Adrenal gland (tissue), 12 donors: ENCODE measurements around the gene BLNK. TPM values are rescaled to one million over a fixed set of nuclear protein-coding genes. Genes with fewer than 3 reads are reported as not detected.

Source experiments
- DNase-seq, 7 donors: peaks; one replicate each; pipeline ENCODE4 v3.0.0-alpha.2; 2019 to 2020
- H3K27ac ChIP-seq, 5 donors: fragments of 200-600 bp; sonication (generic) in 4 of 5; 1 replicate in 3 of 5; 2 replicates in 2 of 5; pipeline versions ENCODE4 v1.5.1 to v1.8.0; 2016 to 2020; ENCODE audit warnings: mild to moderate bottlenecking in 1 of 5
- H3K27me3 ChIP-seq: fragments of 200-600 bp; 2 replicates; pipeline ENCODE4 v1.8.0; 2021
- H3K36me3 ChIP-seq, 2 donors: fragments of 200-600 bp; replicated peaks in 1 of 2; 1 replicate in 1 of 2; 2 replicates in 1 of 2; pipeline versions ENCODE4 v1.5.1 to v1.8.0; 2018 to 2022
- H3K4me1 ChIP-seq, 2 donors: fragments of 200-600 bp; replicated peaks in 1 of 2; 1 replicate in 1 of 2; 2 replicates in 1 of 2; pipeline versions ENCODE4 v1.5.1 to v1.8.0; 2018 to 2021
- H3K4me3 ChIP-seq, 4 donors: fragments of 200-600 bp; sonication (generic) in 3 of 4; one replicate each; pipeline ENCODE4 v1.5.1; 2016 to 2018
- H3K9me3 ChIP-seq, 3 donors: fragments of 200-600 bp; sonication (generic) in 1 of 3; replicated peaks in 1 of 3; 1 replicate in 2 of 3; 2 replicates in 1 of 3; pipeline versions ENCODE4 v1.5.1 to v1.8.0; 2016 to 2021
- CTCF ChIP-seq, 6 experiments: fragments of 450-650 bp in 4 of 6; fragments of 200-600 bp in 2 of 6; sonication (generic) in 1 of 6; IDR thresholded peaks; 1 replicate in 5 of 6; 2 replicates in 1 of 6; pipeline versions ENCODE4 v1.5.1 to v1.8.0; 2016 to 2021; ENCODE audit warnings: antibody characterized with exemption in 6 of 6, mild to moderate bottlenecking in 2 of 6, moderate library complexity in 1 of 6
- POLR2A ChIP-seq, 2 donors: fragments of 450-650 bp; IDR thresholded peaks; one replicate each; pipeline ENCODE4 v1.6.1; 2017; ENCODE audit warnings: antibody characterized with exemption in 2 of 2, mild to moderate bottlenecking in 2 of 2, moderate library complexity in 1 of 2
- WGBS, 4 donors: extraction: QIAGEN DNeasy Blood & Tissue Kit in 2 of 4; methylation state at CpG; one replicate each; pipeline versions ENCODE4 v1.1.5 to v1.1.7; 2013 to 2017; 5-methylcytosine and 5-hydroxymethylcytosine counted together
- intact Hi-C, 2 donors: fragments of 100-400 bp; cut with DNase I; formaldehyde crosslinking; loops; one replicate each; pipeline versions ENCODE4 v1.14.1 to v1.15.0; 2022 to 2023
- polyA plus RNA-seq, 3 donors: library from polyadenylated mRNA; stranded (reverse); fragments of 200-250 nt in 2 of 3; fragments of 350-450 nt in 1 of 3; fragmentation: Illumina TruSeq in 1 of 3; extraction: RNeasy Lipid Tissue Mini Kit (QIAGEN cat#74804) in 1 of 3; gene quantifications; one replicate each; pipeline ENCODE4 v1.2.3, GENCODE V29; 2013 to 2014
- total RNA-seq, 9 donors: library from RNA; depleted of rRNA in 4 of 9; stranded (reverse); fragments of >200 nt in 4 of 9; fragments of 120-200 nt in 1 of 9; fragmentation: NEBNext Ultra II Directional in 1 of 9; extraction: Animal tissue kit (Norgen Biotek cat#: 25700) in 1 of 9; gene quantifications; one replicate each; pipeline versions ENCODE4 v1.1.0 to v1.2.4, GENCODE V29; 2013 to 2023
- donor health status: healthy with polysubstance abuse.
- donor health status: Bipolar disorder and iron deficiency.
- donor health status: DM: yes; HTN: yes; CAD: no.
- donor health status: DM: no; HTN: no; CAD: no.
- donor health status: DM: no; HTN: no; CAD: no.
- donor health status: DM: yes; HTN: yes; CAD: no.

The BLNK gene
- total and polyA plus RNA-seq, 12 donors, result 0.72 to 8.5 (median 4.0) TPM

- Histone ChIP-seq H3K4me3 (no peak overlapping the region), H3K27me3 (no peaks in the 10 kb centered on the region), H3K9me3 (no peaks in the 10 kb centered on the region), H3K4me1 (no peaks in the 10 kb centered on the region), H3K36me3 (no peaks in the 10 kb centered on the region), H3K27ac (no peak overlapping the region)
- 85 to 94% (median 90%) methylated on average over 4 of the region's 4 CpGs for WGBS, 4 donors
- no peak for DNase-seq
- no peak for TF ChIP-seq POLR2A (IDR thresholded peaks at IDR 0.05)
- TF ChIP-seq CTCF (IDR thresholded peaks at IDR 0.05), result no peak
- intact Hi-C loops, result no loop called here
Observed at GRCh38 chr10:96264938-96265337, 6.4 kb downstream of the BLNK start.

GRCh38 chr10:96263669-96264068 lies 7.7 kb downstream of the BLNK start:
- peaks cover 0 to 2% of the 10 kb centered on the region in 2 donors for H3K4me1 ChIP-seq
- TF ChIP-seq POLR2A (IDR thresholded peaks at IDR 0.05) (no peak), CTCF (IDR thresholded peaks at IDR 0.05) (no peak)
- no peaks in the 10 kb centered on the region for H3K27me3 ChIP-seq
- peak in 1 of 7 donors; percentile 11 for DNase-seq
- WGBS, 4 donors, result 62 to 86% (median 70%) methylated on average over 3 to 4 of the region's 4 CpGs
- H3K4me3 ChIP-seq, result no peak overlapping the region
- intact Hi-C loops, result no loop called here
- H3K27ac ChIP-seq, result no peak overlapping the region
- no peaks in the 10 kb centered on the region for H3K9me3 ChIP-seq
- H3K36me3 ChIP-seq, result no peaks in the 10 kb centered on the region

GRCh38 chr10:96263176-96263575 lies 8.2 kb downstream of the BLNK start:
- WGBS, 4 donors, result 69 to 94% (median 93%) methylated on average over 3 to 4 of the region's 4 CpGs
- H3K27ac ChIP-seq, result no peak overlapping the region
- no peak for DNase-seq

GRCh38 chr10:96261930-96262329 lies 9.4 kb downstream of the BLNK start:
- peaks cover 0 to 15% of the 10 kb centered on the region in 2 donors for H3K4me1 ChIP-seq
- 72 to 81% (median 76%) methylated on average over 3 of the region's 3 CpGs for WGBS, 4 donors
- no peak for TF ChIP-seq CTCF (IDR thresholded peaks at IDR 0.05)
- no peak for TF ChIP-seq POLR2A (IDR thresholded peaks at IDR 0.05)
- H3K4me3 ChIP-seq, result no peak overlapping the region
- H3K36me3 ChIP-seq, result no peaks in the 10 kb centered on the region
- no peaks in the 10 kb centered on the region for H3K9me3 ChIP-seq
- H3K27ac ChIP-seq, result no peak overlapping the region
- intact Hi-C loops, result no loop called here
- no peaks in the 10 kb centered on the region for H3K27me3 ChIP-seq
- DNase-seq, result no peak

More at GRCh38 chr10:96263176-96263575, 8.2 kb downstream of the BLNK start:
- Histone ChIP-seq H3K4me1 (peaks cover 0 to 7% of the 10 kb centered on the region in 2 donors), H3K27me3 (no peaks in the 10 kb centered on the region), H3K4me3 (no peak overlapping the region), H3K9me3 (no peaks in the 10 kb centered on the region), H3K36me3 (no peaks in the 10 kb centered on the region)
- TF ChIP-seq POLR2A (IDR thresholded peaks at IDR 0.05), result no peak
- TF ChIP-seq CTCF (IDR thresholded peaks at IDR 0.05), result no peak
- intact Hi-C loops, result no loop called here
